GM19395 (cell line): ENCODE measurements around the gene STEAP4.
"Not testable (repeated sequence)": the region's sequence is repeated elsewhere in the genome, so short reads cannot be mapped to it uniquely, and the experiment has no call there.

Experiments used
- ATAC-seq: cut with Tn5 transposase; IDR thresholded peaks from one replicate; pipeline ENCODE4 v1.9.1; 2021; ENCODE audit warnings: mild to moderate bottlenecking, moderate library complexity; ENCODE audit not compliant: unreplicated experiment

Gene STEAP4

DNA sequence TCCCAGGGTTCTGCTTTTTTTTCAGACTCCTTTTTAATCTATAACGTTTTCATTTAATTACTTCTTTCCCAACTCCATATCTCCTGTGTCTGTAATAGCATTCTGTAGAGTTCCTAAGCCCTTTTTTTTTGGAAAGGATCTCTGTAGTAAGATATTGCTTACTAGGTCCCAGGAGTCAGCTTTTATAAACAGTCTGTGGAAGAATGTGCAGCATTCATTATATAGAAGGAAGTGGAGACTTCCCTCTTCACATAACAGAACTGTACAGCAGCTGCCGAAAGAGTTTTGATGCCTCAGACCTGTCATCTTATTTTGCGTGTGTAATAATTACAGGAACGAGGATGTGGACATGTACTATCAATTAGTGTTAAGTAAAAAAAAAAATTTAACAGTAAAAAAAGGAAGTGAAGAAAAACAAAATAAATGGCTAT, 7.4 kb upstream of the STEAP4 start:
- ATAC-seq: no peak

DNA sequence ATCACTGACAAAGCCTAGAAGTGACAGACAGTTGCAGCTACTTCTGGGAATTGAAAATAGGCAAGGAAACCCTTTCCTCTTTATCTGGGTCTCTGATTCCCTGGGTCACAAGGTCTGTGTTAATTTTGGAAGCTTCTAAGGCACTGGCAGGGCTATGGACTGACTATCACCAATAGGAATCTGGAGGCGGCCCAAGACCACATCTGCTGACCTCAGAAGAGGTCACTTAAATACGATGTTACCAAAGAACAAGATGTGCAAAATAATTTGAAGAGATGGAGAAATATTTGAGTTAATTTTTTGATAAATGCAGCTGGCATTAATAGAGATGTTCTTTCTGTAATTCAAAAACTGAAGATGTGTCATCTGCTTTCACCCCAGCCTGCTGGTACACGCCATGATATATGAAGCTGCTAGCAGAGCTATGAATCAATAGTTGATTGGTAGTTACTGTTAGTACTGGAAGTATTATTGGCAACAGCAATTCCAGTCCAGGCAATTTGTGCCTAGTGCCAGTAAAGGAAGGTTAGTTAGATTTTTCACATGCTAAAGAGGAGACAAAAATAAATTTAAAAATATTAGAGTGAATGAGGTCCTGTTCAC, 5.5 kb upstream of the STEAP4 start:
- ATAC-seq: no peak

DNA sequence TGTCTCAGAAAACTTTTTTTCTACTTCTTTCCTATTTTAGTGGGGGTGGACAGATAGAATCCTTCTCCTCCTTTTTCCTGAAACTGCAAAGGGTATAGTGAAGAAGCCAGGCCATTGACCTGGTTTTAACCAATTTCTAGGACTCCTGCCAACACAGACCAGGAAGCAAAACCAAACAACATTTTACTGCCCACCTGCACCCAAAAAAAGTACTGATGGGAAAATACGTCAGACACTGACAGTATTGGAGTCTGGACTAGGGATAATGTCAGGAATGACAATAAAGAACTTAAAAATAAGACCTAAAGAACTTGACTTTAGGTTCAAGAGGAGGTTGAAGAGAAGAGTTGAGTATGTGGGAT, 5.0 kb upstream of the STEAP4 start:
- ATAC-seq: no peak

DNA sequence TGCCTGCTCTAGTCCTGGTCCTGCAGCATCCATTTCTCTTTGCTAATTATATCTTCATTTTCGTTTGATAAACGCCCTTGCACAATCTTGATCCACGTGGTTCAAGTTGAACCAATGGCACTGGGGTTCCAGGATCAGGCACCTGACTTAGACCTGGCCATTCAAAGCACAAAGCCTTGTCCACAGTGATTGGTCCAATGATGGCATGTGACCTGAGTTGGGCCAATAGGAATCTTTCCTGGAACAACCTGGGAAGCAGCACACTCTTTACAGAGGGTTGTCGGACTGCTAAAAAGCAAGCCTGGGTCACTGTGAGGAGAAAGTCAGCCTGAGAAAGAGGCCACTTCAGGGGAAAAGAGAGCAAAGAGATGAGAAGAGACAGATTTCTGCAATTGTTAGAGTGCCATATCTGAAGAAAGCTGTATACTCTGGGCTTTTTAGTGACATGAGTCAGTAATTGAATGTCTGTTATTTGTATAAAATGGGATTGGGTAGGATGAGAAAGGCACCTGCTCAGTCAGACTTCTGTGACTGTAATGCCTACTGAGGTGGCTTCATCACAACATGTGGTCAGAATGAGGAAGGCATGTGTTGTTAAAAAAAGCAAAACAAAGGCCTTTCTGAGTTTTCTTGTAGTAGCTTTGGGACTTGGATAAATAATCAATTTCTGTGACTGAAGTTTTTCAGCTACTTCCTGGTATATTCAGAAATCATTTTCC, 4.4 kb upstream of the STEAP4 start:
- no peak for ATAC-seq

DNA sequence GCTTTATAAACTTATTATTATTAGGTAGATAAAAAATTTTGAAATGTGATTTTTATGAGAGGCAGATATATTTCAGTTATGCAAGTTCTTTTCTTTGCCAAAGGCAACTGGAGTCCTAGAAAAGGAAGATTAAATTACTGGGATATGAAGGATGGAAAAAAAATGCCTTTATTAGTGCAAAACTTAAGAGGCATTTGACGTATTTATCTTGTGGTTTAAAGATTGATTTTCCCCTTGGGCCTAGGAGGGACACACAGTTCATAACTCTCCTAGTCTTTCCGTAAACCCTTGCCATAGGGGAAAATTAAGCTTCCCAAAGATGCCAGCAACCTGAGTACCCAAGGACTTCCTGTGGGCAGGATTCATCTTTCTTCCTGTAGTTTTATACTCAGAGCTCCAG, 3.1 kb upstream of the STEAP4 start:
- ATAC-seq: no peak

DNA sequence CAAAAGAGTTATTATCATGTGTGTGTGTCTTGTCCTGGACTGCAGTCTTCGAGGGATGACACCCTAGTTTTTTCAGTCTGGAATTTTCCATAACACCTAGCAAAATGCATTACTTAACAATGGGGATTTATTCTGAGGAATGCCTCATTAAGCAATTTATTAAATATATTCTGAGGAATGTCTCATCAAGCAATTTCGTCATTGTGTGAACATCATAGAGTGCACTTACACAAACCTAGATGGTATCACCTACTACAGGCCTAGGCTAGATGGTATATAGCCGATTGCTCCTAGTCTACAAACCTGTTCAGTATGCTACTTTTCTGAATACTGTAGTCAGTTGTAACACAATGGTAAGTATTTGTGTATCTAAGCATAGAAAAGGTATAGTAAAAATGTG, 1.1 kb upstream of the STEAP4 start:
- ATAC-seq: no peak

DNA sequence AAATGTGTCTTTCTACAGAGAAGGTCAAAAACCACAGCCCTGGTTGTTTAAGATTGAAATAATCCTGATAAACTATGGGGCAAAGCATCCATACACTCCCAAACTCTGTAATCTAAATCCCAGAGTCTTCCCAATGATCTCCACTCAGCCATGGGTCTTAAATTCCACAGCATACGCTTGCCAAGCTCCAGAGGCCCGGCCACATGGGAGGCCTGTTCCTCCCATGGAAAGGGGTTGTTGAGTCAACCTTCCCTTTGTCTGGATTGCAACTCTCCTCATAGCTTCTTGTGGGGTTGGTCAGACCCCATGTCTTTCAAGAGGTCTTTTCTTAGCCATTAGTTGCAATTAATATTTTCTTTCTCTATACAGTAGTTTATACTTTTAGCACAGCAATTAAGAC, 718 bp upstream of the STEAP4 start:
- no peak for ATAC-seq

DNA sequence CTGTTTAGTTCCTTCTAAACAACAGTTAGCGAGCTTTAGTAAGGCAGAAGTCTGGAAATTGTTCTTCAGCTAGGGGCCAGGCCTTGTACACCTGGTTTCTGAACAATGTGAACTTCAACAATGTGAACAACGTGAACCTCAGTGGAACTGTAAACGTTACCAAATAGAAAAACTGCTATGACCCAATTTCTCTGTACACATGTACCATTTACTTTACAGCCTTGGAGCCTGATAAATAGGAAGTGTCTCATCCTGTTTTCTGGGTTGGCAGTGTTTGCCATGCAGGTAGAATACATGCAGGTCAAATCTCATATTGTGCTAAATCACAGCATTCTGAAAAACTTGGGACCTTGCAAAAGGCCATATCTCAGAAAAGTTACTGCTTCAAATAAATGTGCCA, 1.6 kb downstream of the STEAP4 start:
- ATAC-seq: no peak

DNA sequence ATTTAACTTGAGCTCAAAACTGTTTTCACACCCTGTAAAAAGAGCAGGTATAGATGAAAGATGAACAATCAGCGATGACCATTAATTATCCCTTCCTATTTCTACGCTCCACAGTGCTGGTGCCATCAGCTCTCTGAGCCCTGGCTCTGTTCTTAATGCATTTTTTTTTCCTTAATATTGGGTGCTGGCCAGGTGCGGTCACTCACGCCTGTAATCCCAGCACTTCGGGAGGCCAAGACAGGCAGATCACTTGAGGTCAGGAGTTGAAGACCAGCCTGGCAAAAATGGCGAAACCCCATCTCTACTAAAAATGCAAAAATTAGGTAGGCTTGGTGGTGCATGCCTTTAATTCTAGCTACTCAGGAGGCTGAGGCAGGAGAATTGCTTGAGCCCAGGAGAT, 4.2 kb downstream of the STEAP4 start:
- ATAC-seq: no peak

DNA sequence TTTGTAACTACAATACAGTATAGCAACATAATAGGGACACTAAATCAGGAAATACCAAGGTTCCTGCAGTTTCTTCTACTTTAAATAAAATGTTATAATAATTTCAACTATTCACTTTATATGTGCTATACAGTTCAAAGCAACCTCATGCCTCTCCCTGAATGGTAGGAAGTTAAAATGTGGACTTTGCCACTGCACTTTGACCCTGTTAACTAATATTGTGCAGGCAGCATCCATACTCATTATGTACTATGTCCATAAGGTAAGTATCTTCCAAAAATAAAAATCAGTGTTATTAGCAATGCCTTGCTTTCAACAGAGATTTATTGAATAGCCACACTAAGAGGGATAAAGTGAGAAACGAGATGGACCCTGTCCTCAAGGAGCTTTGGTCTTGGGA, 4.8 kb downstream of the STEAP4 start:
- no peak for ATAC-seq

DNA sequence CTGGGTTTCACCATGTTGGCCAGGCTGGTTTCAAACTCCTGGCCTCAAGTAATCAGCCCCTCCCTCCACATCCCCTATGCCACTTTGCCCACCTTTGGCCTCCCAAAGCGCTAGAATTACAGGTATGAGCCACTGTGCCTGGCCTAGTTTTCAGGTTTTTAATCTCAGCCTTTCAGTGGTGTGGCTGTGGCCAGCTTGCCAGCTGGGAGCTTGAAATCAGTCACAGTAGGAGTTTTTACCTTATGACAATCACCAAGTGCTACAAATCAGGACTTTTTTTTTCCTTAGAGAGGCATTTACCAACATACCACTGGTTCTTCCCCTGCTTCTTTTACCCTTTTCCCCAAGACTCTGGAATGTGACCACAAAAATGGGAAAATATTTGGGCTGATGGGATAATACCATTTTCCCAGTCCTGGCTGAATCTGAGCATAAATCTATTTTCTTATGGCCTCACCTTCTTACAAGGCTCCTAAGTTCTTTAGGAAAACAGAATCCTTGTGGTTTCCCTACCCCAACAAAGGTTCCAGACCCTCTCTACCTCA, 6.2 kb downstream of the STEAP4 start:
- ATAC-seq: no peak

DNA sequence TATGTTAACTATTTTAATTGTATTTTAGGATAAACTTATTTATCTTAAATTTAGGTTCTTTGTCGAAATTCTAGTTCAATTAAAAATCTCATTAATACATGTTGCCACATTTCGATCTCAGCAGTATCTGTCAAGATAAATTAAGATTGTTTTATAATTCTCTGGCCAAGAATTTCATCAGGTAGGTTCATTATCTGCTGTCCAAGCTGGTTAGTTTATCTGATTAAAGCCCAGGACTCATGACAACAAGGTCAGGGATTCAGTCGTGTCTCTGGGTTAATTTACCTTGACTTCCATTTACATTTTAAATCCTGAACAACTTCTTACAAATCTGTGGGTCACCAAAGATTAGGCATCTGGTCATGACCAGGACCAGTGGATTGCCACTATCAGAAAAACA, 7.6 kb downstream of the STEAP4 start:
- no peak for ATAC-seq

DNA sequence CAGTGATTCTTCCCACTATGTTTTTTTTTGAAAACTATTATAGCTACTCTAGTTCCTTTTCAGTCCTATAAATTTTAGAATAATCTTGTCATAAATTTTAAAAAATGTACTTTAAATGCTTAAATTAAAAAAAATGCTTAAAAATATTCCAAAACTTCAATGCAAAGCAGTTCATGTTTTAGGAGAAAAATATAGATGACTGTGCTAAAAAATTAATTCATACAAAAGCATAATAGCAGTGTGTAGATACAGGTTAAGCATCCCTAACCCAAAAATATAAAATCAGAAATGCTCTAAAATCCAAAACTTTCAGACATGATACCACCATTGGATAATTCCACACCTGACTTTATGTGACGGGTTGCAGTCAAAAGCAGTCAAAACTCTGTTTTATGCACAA, 12.8 kb downstream of the STEAP4 start:
- ATAC-seq: no peak

DNA sequence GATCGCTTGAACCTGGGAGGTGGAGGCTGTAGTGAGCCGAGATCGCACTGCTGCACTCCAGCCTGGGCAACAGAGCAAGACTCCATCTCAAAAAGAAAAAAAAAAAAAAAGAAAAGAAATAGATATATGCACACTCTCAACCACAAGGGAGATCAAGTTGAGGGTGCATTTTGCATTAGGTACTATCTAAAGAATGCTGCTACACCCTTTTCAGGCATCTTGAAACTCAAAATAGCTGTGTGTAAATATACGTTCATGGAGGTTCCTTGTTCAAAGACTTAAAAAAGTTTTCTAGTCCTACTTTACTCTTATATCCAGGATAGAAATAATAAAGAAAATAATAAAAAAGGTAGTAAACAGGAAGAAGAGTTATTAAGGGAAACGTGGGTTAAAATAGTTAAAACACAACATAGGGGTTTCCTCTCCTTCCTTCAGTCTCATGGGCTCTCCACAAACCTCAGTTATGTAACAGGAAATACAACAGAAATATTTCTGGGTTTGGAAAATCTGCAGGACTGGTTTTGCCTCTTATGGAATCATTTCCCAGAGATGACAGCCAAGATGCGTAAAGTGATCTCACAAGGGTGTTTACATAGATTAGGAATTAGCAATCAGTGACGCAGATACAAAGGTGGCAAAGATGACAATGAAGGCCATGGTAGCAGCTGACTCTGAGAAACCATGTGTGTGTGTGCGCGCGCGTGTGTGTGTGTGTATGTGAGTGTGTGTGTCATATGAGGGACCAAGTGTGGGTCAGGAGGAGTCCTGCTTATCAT, 15.1 kb downstream of the STEAP4 start:
- no peak for ATAC-seq

DNA sequence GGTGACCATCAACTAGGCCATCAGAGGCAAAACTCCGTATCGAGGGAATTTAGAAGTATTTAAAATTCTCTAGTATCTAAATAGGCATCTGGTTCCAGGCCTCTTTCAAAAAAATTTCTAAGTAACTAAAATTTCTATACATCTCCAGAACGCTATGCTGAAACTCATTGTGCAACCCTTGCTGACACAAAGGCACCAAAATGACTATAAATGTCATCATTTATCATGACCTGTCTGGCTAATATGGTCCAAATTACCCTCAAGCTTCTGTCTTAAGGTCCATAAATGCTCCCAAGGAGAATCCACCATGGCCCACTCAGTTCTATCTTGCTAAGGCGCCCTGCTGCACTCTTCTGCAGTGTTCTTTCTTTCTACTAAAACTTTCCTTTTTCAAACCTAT, 16.2 kb downstream of the STEAP4 start:
- ATAC-seq: no peak

DNA sequence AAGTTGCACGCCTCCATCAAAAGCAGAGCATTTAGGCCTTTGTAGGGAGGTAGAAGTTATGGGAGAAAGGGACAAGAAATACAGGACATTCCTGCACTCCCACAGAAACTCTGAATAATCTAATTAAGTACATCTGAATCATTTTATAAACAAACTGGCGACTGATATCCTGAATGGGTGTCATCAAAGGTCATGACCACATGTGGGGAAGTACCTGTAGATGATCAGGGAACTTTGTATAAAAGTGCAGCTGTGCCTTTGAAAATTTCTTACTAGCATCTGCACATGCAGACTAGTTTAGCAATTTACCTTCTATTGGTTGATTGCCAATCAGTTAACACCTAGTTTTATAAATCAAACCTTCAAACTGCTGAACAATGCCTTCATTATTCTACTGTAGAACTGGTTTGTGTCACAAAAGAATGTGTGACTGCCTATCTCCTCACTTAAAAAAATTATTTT, 17.1 kb downstream of the STEAP4 start:
- ATAC-seq: no peak

DNA sequence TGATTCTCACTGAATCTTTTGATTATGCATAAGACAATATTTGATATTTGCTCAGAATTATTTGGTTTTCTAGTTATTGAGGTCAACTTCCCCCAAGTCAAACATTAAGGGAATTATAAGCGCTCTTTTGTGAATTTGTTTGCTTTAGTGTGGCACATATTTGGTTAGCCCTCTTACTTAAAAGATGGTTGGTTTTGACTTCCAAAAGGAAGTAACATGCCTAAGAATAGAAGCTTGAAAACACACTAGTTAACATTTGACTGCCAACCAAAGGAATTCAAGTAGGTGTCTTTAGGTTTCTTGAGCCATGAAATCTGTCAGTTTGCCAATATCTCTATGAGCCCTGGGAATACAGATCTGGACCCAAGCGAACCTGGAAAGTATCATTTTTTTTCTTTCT, 24.9 kb downstream of the STEAP4 start:
- no peak for ATAC-seq

DNA sequence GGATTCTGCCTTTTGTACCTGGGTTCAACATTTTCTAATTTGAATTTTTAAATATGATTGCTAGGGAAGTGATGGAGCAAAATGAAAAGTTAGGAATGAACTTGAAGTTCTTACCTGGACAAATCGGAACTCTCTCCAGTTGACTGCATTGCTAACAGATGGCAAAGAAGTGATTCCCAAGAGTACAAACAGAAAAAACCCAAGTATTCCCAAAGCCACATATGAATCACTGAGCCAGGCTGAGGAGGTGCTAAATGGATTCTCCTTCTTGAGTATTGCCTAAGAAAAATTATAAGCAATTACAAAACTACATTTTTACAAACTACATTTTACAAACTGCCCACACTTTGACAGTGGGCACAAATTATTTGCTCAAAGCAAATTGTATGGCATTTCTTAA, 25.9 kb downstream of the STEAP4 start:
- ATAC-seq: no peak

DNA sequence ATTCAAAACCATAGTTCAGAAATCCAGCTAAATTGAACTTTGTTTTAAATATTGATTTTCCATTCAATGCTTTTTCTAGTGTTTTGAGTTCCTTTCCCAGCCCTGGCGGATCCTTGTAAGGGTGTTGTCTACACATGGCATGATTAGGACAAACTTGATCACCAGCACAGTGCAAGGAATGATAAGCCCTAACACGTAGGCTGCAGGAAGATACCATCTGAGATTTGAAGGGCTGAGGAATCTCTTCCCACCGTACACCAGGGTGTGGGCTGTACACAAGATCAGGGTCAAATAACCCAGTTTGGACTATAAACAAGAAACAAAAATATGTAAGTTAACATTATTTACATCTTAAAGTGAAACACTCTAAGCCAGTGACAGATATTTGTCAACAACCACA, 27.4 kb downstream of the STEAP4 start:
- ATAC-seq: no peak

DNA sequence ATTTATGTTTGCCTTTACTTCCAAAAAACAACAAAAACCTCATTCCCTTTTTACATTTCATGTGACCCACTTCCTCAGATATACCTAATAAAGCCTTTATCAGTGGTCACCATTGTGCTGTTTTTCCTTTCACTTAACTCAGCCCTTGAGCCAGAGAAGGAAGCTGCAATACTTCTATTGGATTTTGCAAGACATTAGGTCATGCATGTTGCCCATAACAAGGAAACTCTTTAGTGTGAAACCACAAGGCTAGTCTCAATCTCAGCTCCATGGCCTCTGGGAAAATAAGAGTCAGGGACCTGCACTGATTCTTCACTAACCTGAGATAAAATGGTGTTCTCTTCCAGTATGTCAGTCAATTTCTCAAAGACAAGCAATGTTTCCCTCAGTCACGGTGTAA, 27.8 kb downstream of the STEAP4 start:
- no peak for ATAC-seq

DNA sequence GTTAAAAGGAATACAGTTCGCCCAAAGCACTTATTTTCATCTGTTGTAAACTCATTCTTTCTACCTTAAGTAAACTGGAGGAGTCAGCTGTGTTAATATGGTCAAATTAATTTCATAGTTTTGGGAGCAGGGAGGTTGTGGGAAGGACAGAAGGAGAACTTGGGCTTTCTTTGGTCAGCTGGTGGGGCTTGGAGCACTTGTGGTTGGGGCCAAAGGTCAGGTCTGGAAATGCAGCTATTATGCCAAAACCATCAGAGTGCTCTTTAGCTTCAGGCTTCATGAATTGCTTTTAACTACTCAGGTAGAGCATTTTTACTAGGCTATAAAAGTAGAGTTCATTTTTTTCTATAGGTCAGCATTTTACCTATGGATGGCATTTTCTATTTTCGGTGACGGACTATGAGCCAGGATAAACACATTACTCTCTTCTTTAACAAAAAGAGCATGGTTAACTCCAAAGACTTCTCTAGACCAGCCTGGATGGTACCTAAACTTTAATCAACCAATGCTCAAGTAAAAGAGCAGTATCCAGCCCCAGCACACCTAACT, 30.0 kb downstream of the STEAP4 start:
- ATAC-seq: no peak

DNA sequence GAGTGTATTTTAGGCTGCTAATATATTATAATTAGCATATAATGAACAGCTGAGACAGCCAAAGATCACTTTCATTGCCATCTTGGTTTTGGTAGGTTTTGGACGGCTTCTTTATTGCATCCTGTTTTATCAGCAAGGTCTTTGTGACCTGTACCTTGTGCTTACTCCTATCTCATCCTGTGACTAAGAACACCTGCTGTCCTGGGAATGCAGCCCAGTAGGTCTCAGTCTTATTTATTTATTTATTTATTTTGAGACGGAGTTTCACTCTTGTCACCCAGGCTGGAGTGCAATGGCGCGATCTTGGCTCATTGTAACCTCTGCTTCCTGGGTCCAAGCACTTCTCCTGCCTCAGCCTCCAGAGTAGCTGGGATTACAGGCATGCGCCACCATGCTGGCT, 31.8 kb downstream of the STEAP4 start:
- not testable (repeated sequence) for ATAC-seq
